Mucosa of rectum (tissue), 2 donors: ENCODE results near the gene TAF9B.
"Not testable (repeated sequence)": the region's sequence is repeated elsewhere in the genome, so short reads cannot be mapped to it uniquely, and the experiment has no call there.

ENCODE experiments used
- H3K27ac ChIP-seq, 2 donors: one replicate each; pipeline ENCODE4 v1.7.0; 2013; ENCODE audit warnings: inconsistent platforms in 2 of 2, low read depth in 2 of 2, low read length in 2 of 2
- H3K27me3 ChIP-seq, 2 donors: one replicate each; pipeline ENCODE4 v1.7.0; 2013; ENCODE audit warnings: low read length in 2 of 2; ENCODE audit not compliant: control insufficient read depth in 2 of 2, insufficient read depth in 2 of 2
- H3K36me3 ChIP-seq, 2 donors: one replicate each; pipeline ENCODE4 v1.7.0; 2013; ENCODE audit warnings: low read length in 2 of 2; ENCODE audit not compliant: control insufficient read depth in 2 of 2, insufficient read depth in 2 of 2
- H3K4me1 ChIP-seq, 2 donors: one replicate each; pipeline ENCODE4 v1.7.0; 2013; ENCODE audit warnings: low read length in 2 of 2, mild to moderate bottlenecking in 1 of 2; ENCODE audit not compliant: control insufficient read depth in 2 of 2, insufficient read depth in 2 of 2
- H3K4me3 ChIP-seq, 2 donors: one replicate each; pipeline ENCODE4 v1.7.0; 2013; ENCODE audit warnings: low read length in 2 of 2
- H3K9ac ChIP-seq, 2 donors: one replicate each; pipeline ENCODE4 v1.7.0; 2013; ENCODE audit warnings: low read length in 2 of 2, low read depth in 1 of 2, mild to moderate bottlenecking in 1 of 2
- H3K9me3 ChIP-seq, 2 donors: one replicate each; pipeline ENCODE4 v1.7.0; 2013; ENCODE audit warnings: low read length in 2 of 2; ENCODE audit not compliant: control insufficient read depth in 2 of 2
- donor health status: healthy.
- donor health status: Normal muscosa, but diverticular disease.

Gene TAF9B

GRCh38 chrX:78140206-78140605 is 756 bp upstream of the TAF9B start:
- no peaks in the 10 kb centered on the region for H3K9me3 ChIP-seq
- no peak overlapping the region for H3K4me3 ChIP-seq
- H3K4me1 ChIP-seq, result no peaks in the 10 kb centered on the region
- H3K27ac ChIP-seq, result no peak overlapping the region
- H3K36me3 ChIP-seq, result no peaks in the 10 kb centered on the region
- no peak overlapping the region for H3K9ac ChIP-seq
- H3K27me3 ChIP-seq, result no peaks in the 10 kb centered on the region

- H3K4me3 ChIP-seq, result no peak overlapping the region
- H3K9ac ChIP-seq, result no peak overlapping the region
- H3K9me3 ChIP-seq, result no peaks in the 10 kb centered on the region
- H3K27me3 ChIP-seq, result no peaks in the 10 kb centered on the region
- no peak overlapping the region for H3K27ac ChIP-seq
- H3K4me1 ChIP-seq, result no peaks in the 10 kb centered on the region
- peaks cover 6 to 14% of the 10 kb centered on the region in 2 donors for H3K36me3 ChIP-seq
These were observed 6.1 kb downstream of the TAF9B start for GRCh38 chrX:78133238-78133960.

GRCh38 chrX:78131117-78131516 is 8.3 kb downstream of the TAF9B start:
- no peak overlapping the region for H3K4me3 ChIP-seq
- H3K4me1 ChIP-seq, result no peaks in the 10 kb centered on the region
- no peaks in the 10 kb centered on the region for H3K27me3 ChIP-seq
- peaks cover 6 to 18% of the 10 kb centered on the region in 2 donors for H3K36me3 ChIP-seq
- H3K27ac ChIP-seq, result no peak overlapping the region
- H3K9me3 ChIP-seq, result no peaks in the 10 kb centered on the region
- no peak overlapping the region for H3K9ac ChIP-seq

GRCh38 chrX:78130396-78130795 is 9.1 kb downstream of the TAF9B start:
- Histone ChIP-seq H3K4me1 (no peaks in the 10 kb centered on the region), H3K36me3 (peaks cover 6 to 25% of the 10 kb centered on the region in 2 donors)

GRCh38 chrX:78129714-78130113 is 9.7 kb downstream of the TAF9B start:
- no peak overlapping the region for H3K27ac ChIP-seq
- no peaks in the 10 kb centered on the region for H3K9me3 ChIP-seq
- H3K4me1 ChIP-seq, result no peaks in the 10 kb centered on the region
- H3K9ac ChIP-seq, result no peak overlapping the region
- no peaks in the 10 kb centered on the region for H3K27me3 ChIP-seq
- peaks cover 13 to 32% of the 10 kb centered on the region in 2 donors for H3K36me3 ChIP-seq
- H3K4me3 ChIP-seq, result no peak overlapping the region

More at GRCh38 chrX:78130396-78130795, 9.1 kb downstream of the TAF9B start:
- no peak overlapping the region for H3K9ac ChIP-seq
- H3K9me3 ChIP-seq, result no peaks in the 10 kb centered on the region
- H3K4me3 ChIP-seq, result no peak overlapping the region
- no peak overlapping the region for H3K27ac ChIP-seq
- H3K27me3 ChIP-seq, result no peaks in the 10 kb centered on the region

- not testable (repeated sequence) for H3K4me3 ChIP-seq, H3K4me1 ChIP-seq, H3K27me3 ChIP-seq, H3K9me3 ChIP-seq, H3K9ac ChIP-seq, H3K27ac ChIP-seq
- H3K36me3 ChIP-seq, result peaks cover 23 to 44% of the 10 kb centered on the region in 2 donors
These were observed 13.7 kb downstream of the TAF9B start for GRCh38 chrX:78125781-78126180.

- peaks cover 20 to 38% of the 10 kb centered on the region in 2 donors for H3K36me3 ChIP-seq
- H3K9me3 ChIP-seq, result no peaks in the 10 kb centered on the region
- H3K9ac ChIP-seq, result no peak overlapping the region
- no peak overlapping the region for H3K27ac ChIP-seq
- no peak overlapping the region for H3K4me3 ChIP-seq
- H3K4me1 ChIP-seq, result no peaks in the 10 kb centered on the region
- H3K27me3 ChIP-seq, result no peaks in the 10 kb centered on the region
These were observed 14.3 kb downstream of the TAF9B start for GRCh38 chrX:78125148-78125547.

GRCh38 chrX:78124307-78124706 is 15.1 kb downstream of the TAF9B start:
- Histone ChIP-seq H3K4me1 (no peaks in the 10 kb centered on the region), H3K9ac (no peak overlapping the region), H3K4me3 (no peak overlapping the region), H3K27me3 (no peaks in the 10 kb centered on the region), H3K27ac (no peak overlapping the region), H3K9me3 (no peaks in the 10 kb centered on the region), H3K36me3 (peaks cover 24 to 35% of the 10 kb centered on the region in 2 donors)

GRCh38 chrX:78123190-78123589 is 16.3 kb downstream of the TAF9B start:
- Histone ChIP-seq H3K27ac (no peak overlapping the region), H3K4me1 (no peaks in the 10 kb centered on the region), H3K9me3 (no peaks in the 10 kb centered on the region), H3K9ac (no peak overlapping the region), H3K36me3 (peaks cover 31 to 43% of the 10 kb centered on the region in 2 donors), H3K4me3 (no peak overlapping the region), H3K27me3 (no peaks in the 10 kb centered on the region)

GRCh38 chrX:78119521-78120227 is 19.8 kb downstream of the TAF9B start:
- peaks cover 53 to 54% of the 10 kb centered on the region in 2 donors for H3K36me3 ChIP-seq
- H3K27ac ChIP-seq, result no peak overlapping the region

More at GRCh38 chrX:78119521-78120227, 19.8 kb downstream of the TAF9B start:
- H3K4me1 ChIP-seq, result no peaks in the 10 kb centered on the region
- no peaks in the 10 kb centered on the region for H3K9me3 ChIP-seq
- H3K27me3 ChIP-seq, result no peaks in the 10 kb centered on the region
- H3K9ac ChIP-seq, result no peak overlapping the region
- H3K4me3 ChIP-seq, result no peak overlapping the region
